SH-SY5Y (cell line): ENCODE measurements around the gene VAV2.

ENCODE experiments used
- GATA2 ChIP-seq: IDR thresholded peaks from 2 replicates; pipeline ENCODE4 v1.6.1; 2011; ENCODE audit warnings: mild to moderate bottlenecking, low read depth, low read length
- GATA3 ChIP-seq: IDR thresholded peaks from 2 replicates; pipeline ENCODE4 v1.6.1; 2011; ENCODE audit warnings: low read depth, mild to moderate bottlenecking, low read length, moderate library complexity

GRCh38 chr9:133814586-133815208 is 177.4 kb downstream of the VAV2 start:
- TF ChIP-seq GATA2, result no peak
- TF ChIP-seq GATA3, result no peak
